ENCODE data around the gene RTN4RL1. TPM values are rescaled to one million over a fixed set of nuclear protein-coding genes. Genes with fewer than 3 reads are reported as not detected.

RTN4RL1 gene
- total RNA-seq, 2 experiments from 2014 or later, result not detected

DNA sequence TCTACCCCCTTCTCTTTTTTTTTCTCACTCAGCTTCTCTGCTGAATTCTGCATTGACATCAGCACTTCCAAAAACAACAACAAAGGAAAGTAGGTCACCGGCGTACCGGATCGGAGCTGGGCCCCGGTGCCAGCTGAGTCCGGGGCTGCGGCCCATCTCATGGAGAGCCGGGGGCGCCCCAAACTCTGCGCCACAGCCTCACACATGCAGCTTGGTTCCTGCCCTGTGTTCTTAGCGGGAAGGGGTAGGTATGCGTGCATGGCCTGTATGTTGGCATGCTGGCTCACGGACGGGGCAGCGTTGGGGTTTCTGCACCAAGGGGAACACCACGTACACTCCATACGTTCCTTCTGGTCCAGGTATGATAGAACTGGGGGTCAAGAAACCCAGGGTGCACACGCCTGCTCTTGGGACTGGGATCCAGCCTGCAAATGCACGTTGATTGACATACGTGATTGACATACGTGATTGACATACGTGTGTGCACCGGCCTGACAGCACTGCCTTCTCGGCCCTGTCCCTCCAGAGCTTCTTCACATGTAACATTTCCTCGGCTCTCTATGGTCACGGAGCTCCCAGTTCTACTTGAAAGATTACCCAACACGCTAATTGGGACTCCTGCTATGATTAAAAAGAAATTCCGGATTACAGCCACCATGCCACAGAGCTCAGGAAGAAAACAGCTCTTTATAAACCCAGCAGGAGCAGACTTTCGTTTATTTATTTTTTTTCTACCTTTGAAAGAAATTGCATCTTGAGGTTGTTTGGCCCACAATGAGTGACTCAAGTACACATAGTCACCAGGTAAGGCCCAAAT is 106.6 kb downstream of the RTN4RL1 start:
- Histone ChIP-seq H3K27ac (ENCODE audit: low read depth, low read length, poor library complexity, severe bottlenecking) (no peak overlapping the region), H3K4me2 (ENCODE audit: low read length) (no peak overlapping the region), H3K36me3 (ENCODE audit: insufficient read depth, low read length) (no peaks in the 10 kb centered on the region), H3K4me1 (ENCODE audit: insufficient read depth, low read length, poor library complexity, severe bottlenecking) (peaks cover 8% of the 10 kb centered on the region), H3K9me2 (ENCODE audit: insufficient read depth, low read length) (no peaks in the 10 kb centered on the region), H2AFZ (ENCODE audit: low read length) (no peak overlapping the region), H3K79me2 (ENCODE audit: insufficient read depth, low read depth, low read length) (no peaks in the 10 kb centered on the region), H3K9me3 (ENCODE audit: low read length) (no peaks in the 10 kb centered on the region), H4K20me1 (ENCODE audit: insufficient read depth, low read length) (no peaks in the 10 kb centered on the region), H3K4me3 (ENCODE audit: low read depth, low read length, poor library complexity, severe bottlenecking) (no peak overlapping the region)
- BruUV-seq (replicated peaks), result no TSS peak
- DNase-seq (ENCODE audit: low spot score), result no peak
- TF ChIP-seq EZH2phosphoT487 (IDR thresholded peaks at IDR 0.05; ENCODE audit: borderline replicate concordance, low read depth, low read length) (no peak), CTCF (conservative IDR thresholded peaks at IDR 0.05; ENCODE audit: low read length) (no peak)
- ChIA-PET CTCF (ENCODE audit: unreplicated experiment) (no interaction called here), POLR2A (interaction anchor here (0.9 kb wide), 1 partner anchor 30 kb away, joined by 3 read pairs; no protein-coding TSS in a partner anchor)
- intact Hi-C loops (cut with micrococcal nuclease; ENCODE audit: unreplicated experiment), result no loop called here

GRCh38 chr17:1916963-1917715 is 108.0 kb downstream of the RTN4RL1 start:
- peaks cover 8% of the 10 kb centered on the region for H3K4me1 ChIP-seq (ENCODE audit: insufficient read depth, low read length, poor library complexity, severe bottlenecking)
- H3K9me3 ChIP-seq (ENCODE audit: low read length), result no peaks in the 10 kb centered on the region
- TF ChIP-seq EZH2phosphoT487 (IDR thresholded peaks at IDR 0.05; ENCODE audit: borderline replicate concordance, low read depth, low read length), result no peak
- TF ChIP-seq CTCF (conservative IDR thresholded peaks at IDR 0.05; ENCODE audit: low read length), result no peak
- no peak for DNase-seq (ENCODE audit: low spot score)
- H3K4me3 ChIP-seq (ENCODE audit: low read depth, low read length, poor library complexity, severe bottlenecking), result no peak overlapping the region
- ChIA-PET POLR2A (no interaction called here), CTCF (ENCODE audit: unreplicated experiment) (no interaction called here)
- H2AFZ ChIP-seq (ENCODE audit: low read length), result no peak overlapping the region
- intact Hi-C loops (cut with micrococcal nuclease; ENCODE audit: unreplicated experiment), result no loop called here
- H3K9me2 ChIP-seq (ENCODE audit: insufficient read depth, low read length), result no peaks in the 10 kb centered on the region
- no peaks in the 10 kb centered on the region for H4K20me1 ChIP-seq (ENCODE audit: insufficient read depth, low read length)
- no peak overlapping the region for H3K27ac ChIP-seq (ENCODE audit: low read depth, low read length, poor library complexity, severe bottlenecking)
- no peak overlapping the region for H3K4me2 ChIP-seq (ENCODE audit: low read length)
- no TSS peak for BruUV-seq (replicated peaks)
- H3K36me3 ChIP-seq (ENCODE audit: insufficient read depth, low read length), result no peaks in the 10 kb centered on the region
- no peaks in the 10 kb centered on the region for H3K79me2 ChIP-seq (ENCODE audit: insufficient read depth, low read depth, low read length)
